Testis (tissue), 3 donors: Measurements from ENCODE around the gene MAST3. TPM values are rescaled to one million over a fixed set of nuclear protein-coding genes. Genes with fewer than 3 reads are reported as not detected.

Experiments
- DNase-seq: peaks from one replicate; pipeline ENCODE4 v3.0.0-alpha.2; 2019
- H3K27ac ChIP-seq, 2 donors: fragments of 200-600 bp; sonication (generic); one replicate each; pipeline ENCODE4 v1.5.1; 2019
- H3K27me3 ChIP-seq: fragments of 200-600 bp; sonication (generic); one replicate; pipeline ENCODE4 v1.5.1; 2019
- H3K36me3 ChIP-seq: fragments of 200-600 bp; sonication (generic); one replicate; pipeline ENCODE4 v1.5.1; 2017; ENCODE audit warnings: low read depth; ENCODE audit errors: missing control alignments
- H3K4me1 ChIP-seq: fragments of 200-600 bp; sonication (generic); one replicate; pipeline ENCODE4 v1.5.1; 2019
- H3K4me3 ChIP-seq, 2 donors: fragments of 200-600 bp; sonication (generic); one replicate each; pipeline ENCODE4 v1.5.1; 2017 to 2019
- H3K9me3 ChIP-seq: fragments of 200-600 bp; sonication (generic); one replicate; pipeline ENCODE4 v1.5.1; 2017
- CTCF ChIP-seq, 3 experiments: fragments of 450-650 bp in 2 of 3; fragments of 200-600 bp in 1 of 3; sonication (generic) in 1 of 3; IDR thresholded peaks; one replicate each; pipeline ENCODE4 v1.5.1; 2016 to 2019; ENCODE audit warnings: antibody characterized with exemption in 3 of 3, mild to moderate bottlenecking in 2 of 3, moderate library complexity in 1 of 3
- POLR2A ChIP-seq: fragments of 450-650 bp; IDR thresholded peaks from one replicate; pipeline ENCODE4 v1.6.1; 2017; ENCODE audit warnings: antibody characterized with exemption, mild to moderate bottlenecking, moderate library complexity
- WGBS, 2 donors: methylation state at CpG; one replicate each; pipeline ENCODE4 v1.1.5; 2018; 5-methylcytosine and 5-hydroxymethylcytosine counted together
- intact Hi-C: fragments of 100-400 bp; cut with DNase I; formaldehyde crosslinking; loops from one replicate; pipeline ENCODE4 v1.15.1; 2023; ENCODE audit warnings: low total_unique reads
- polyA plus RNA-seq: library from polyadenylated mRNA; stranded (reverse); fragments of 350-450 nt; fragmentation: Illumina TruSeq; extraction: RNeasy Lipid Tissue Mini Kit (QIAGEN cat#74804); gene quantifications from one replicate; pipeline ENCODE4 v1.2.3, GENCODE V29; 2014; ENCODE audit warnings: low read depth, low replicate concordance; ENCODE audit not compliant: insufficient read depth
- total RNA-seq, 2 donors: library from RNA; depleted of rRNA; stranded (reverse); fragments of >200 nt; gene quantifications; one replicate each; pipeline ENCODE4 v1.2.3, GENCODE V29; 2016

The MAST3 gene
- total and polyA plus RNA-seq, 3 donors from 2014 or later: 5.0 to 11.2 (median 9.7) TPM

DNA sequence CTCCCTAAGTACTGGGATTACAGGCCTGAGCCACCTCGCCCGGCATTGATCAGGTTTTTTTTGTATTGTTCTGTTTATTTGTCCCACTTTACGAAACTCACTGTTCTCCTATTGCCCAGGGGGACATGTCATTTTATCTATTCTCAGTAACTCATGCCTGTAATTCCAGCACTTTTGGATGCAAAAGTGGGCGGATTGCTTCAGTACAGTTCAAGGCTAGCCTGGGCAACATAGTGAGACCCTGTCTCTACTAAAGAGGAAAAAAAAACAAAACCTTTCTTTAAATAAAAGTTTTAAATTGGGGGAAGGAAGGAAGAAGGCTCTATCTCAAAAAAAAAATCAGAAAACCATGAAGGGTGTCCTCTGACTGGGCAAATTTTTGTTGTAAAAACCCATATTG lies 92.7 kb downstream of the MAST3 start:
- no peak for DNase-seq
- H3K36me3 ChIP-seq: no peaks in the 10 kb centered on the region
- H3K27ac ChIP-seq: no peak overlapping the region
- peaks cover 15% of the 10 kb centered on the region for H3K4me1 ChIP-seq
- no peaks in the 10 kb centered on the region for H3K27me3 ChIP-seq
- 64 to 79% methylated on average over 4 of the region's 4 CpGs for WGBS, 2 donors
- no peaks in the 10 kb centered on the region for H3K9me3 ChIP-seq
- TF ChIP-seq POLR2A (no peak), CTCF (IDR thresholded peaks at IDR 0.05) (no peak)
- intact Hi-C loops: no loop called here
- H3K4me3 ChIP-seq: no peak overlapping the region

DNA sequence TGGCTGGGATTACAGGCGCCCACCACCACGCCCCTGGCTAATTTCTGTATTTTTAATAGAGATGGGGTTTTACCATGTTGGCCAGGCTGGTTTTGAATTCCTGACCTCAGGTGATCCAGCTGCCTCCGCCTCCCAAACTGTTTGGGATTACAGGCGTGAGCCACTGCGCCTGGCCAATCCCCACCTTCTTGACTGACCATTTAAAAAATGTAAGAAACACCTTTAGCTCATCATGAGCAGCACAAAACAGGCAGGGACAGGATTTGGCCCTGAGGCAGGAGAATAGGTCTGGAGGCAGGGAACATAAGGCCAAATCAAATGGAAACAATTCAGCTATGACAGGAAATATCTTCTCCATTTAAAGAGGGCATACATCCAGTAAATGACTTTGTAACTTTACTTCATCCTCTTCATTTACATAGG lies 94.1 kb downstream of the MAST3 start:
- Histone ChIP-seq H3K4me1 (peaks cover 15% of the 10 kb centered on the region), H3K36me3 (no peaks in the 10 kb centered on the region), H3K4me3 (peak overlapping the region in 1 of 2 donors; percentile 83), H3K9me3 (no peaks in the 10 kb centered on the region), H3K27ac (peak overlapping the region; percentile 90 to 98), H3K27me3 (no peaks in the 10 kb centered on the region)
- no peak for DNase-seq
- intact Hi-C loops: no loop called here
- no peak for TF ChIP-seq POLR2A
- TF ChIP-seq CTCF (IDR thresholded peaks at IDR 0.05): peak in 1 of 3 experiments; percentile 28
- 33 to 46% methylated on average over 5 of the region's 5 CpGs for WGBS, 2 donors

GRCh38 chr19:18192673-18193387 lies 95.3 kb downstream of the MAST3 start, which contains the start of gene MPV17L2:
TSS of gene MPV17L2 (plus strand) at chr19:18193218. CDS start at chr19:18193282, 64 bp downstream.
- TF ChIP-seq POLR2A: peak; percentile 66
- peak in 1 of 3 experiments; percentile 21 for TF ChIP-seq CTCF (IDR thresholded peaks at IDR 0.05)
- 0% methylated on average over 23 to 64 of the region's 74 CpGs for WGBS, 2 donors
- H3K4me1 ChIP-seq: peaks cover 15% of the 10 kb centered on the region
- DNase-seq: peak; percentile 100
- peak within 1 kb of the TSS; percentile 63 to 83 for H3K4me3 ChIP-seq
- H3K27ac ChIP-seq: peak within 1 kb of the TSS; percentile 90 to 98
- intact Hi-C loops: no loop called here
- no peaks in the 10 kb centered on the region for H3K27me3 ChIP-seq
- no peaks in the 10 kb centered on the region for H3K9me3 ChIP-seq
- H3K36me3 ChIP-seq: no peaks in the 10 kb centered on the region

GRCh38 chr19:18193388-18194180 lies 96.0 kb downstream of the MAST3 start:
- H3K36me3 ChIP-seq: no peaks in the 10 kb centered on the region
- peaks cover 15% of the 10 kb centered on the region for H3K4me1 ChIP-seq
- intact Hi-C loops: no loop called here
- TF ChIP-seq CTCF (IDR thresholded peaks at IDR 0.05): peak in 1 of 3 experiments; percentile 4
- no peak for TF ChIP-seq POLR2A
- no peaks in the 10 kb centered on the region for H3K9me3 ChIP-seq
- DNase-seq: peak; percentile 26
- H3K27me3 ChIP-seq: no peaks in the 10 kb centered on the region
- WGBS, 2 donors: 3 to 7% methylated on average over 17 to 46 of the region's 46 CpGs
- H3K4me3 ChIP-seq: peak overlapping the region; percentile 63 to 83
- peak overlapping the region; percentile 62 to 85 for H3K27ac ChIP-seq
